ENCODE measurements around the gene TIAM1.
A peak's percentile ranks its signal among the peaks of the same experiment; 100 is the strongest.

Gene TIAM1

DNA sequence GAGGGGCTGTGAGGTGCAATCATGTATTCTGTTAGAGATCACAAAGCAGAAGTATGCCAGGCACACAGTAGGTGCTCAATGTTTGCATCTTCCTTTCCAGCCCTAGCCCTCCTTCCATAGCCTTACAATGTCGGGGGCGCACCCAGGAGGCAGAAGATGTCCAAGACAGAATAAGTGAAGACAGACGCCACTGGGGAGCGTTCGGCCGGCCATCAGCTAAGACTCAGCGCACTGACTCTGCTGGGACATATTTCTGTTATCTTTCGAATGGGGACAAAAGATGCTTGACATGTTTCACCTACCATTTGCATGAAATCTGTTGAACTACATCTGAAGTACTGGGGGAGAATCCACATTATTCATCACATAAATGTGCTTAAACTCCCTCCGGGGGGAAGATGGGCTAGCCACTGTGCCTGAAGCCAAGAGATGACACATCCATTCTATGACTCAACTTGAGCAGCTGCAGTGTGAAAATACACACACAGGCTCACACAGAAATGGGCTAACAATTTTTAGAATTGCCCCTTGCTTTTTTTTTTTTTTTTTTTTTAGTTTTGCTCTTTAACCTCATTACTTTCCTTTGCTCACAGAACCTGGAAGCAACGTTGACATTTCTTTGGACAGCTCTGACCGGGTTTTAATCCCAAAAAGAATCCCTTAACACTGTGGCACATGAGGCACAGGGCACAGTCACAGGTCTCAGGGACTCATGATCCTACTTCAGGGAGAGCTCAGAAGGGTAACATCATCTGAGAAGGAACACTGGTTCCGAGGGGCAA lies 7.9 kb downstream of the TIAM1 start:
- peak in 32 of 58 donors; percentile 10 to 69 (median 30) for DNase-seq

- DNase-seq: peak in 2 of 58 donors; percentile 10 to 15
These were observed 9.4 kb downstream of the TIAM1 start for GRCh38 chr21:31334648-31335121.

GRCh38 chr21:31332525-31332924 lies 11.5 kb downstream of the TIAM1 start:
- no peak for DNase-seq

DNA sequence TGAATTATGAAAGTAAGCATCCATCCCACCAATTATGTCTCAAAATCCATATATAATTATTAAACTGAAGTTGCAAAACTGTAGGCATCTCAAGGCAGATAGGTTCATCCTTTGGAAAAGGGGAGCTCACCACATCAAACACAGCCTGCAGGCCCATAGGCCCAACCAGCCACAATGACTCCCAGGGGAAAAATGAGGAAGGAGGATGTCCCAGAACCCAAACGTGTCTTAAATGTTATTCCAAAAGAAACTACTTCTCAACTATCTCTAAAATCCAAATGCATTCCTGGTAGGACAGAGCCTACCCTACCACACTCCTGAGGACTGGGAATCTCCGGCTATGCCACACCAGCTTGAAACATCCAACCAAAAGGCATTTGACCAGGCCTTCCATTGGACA lies 12.8 kb downstream of the TIAM1 start:
- DNase-seq: no peak

- no peak for DNase-seq
These were observed 13.9 kb downstream of the TIAM1 start for GRCh38 chr21:31330144-31330483.

GRCh38 chr21:31329456-31330143 lies 14.5 kb downstream of the TIAM1 start:
- DNase-seq: no peak

DNA sequence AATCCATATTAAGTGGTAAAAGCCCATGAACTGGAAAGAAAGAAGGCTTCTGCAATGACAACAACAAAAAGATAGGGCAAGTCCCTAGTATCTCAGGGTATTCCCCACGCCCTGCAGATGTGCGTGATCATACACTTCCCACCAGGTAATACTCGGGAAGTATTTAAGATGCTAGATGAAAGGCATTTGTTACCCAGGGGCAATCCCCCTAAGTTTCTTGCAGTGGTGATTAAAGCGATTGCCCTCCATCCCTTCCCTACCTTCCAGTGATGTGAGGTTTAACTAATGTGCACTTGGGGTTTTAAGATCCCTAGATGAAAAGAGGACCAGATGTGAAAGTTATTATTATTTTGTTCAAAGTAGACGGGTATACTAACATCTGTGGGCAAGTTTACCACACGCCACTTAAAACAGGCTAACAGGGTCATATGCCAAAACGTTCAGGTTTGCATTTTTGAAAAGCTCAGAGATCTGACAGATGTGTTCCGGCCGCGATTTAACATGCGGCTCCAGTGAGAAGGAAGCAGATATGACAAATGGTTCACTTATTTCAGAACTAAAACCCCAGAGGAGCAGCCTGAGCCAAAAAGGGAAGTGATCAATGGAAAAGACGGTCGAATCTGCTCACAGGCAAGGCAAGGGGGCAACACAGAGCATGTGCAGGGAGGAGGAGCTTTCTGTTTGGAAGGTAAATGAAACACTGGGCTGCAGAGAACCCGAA lies 17.4 kb downstream of the TIAM1 start:
- DNase-seq: no peak

- DNase-seq: no peak
These were observed 25.1 kb downstream of the TIAM1 start for GRCh38 chr21:31318971-31319370.

DNA sequence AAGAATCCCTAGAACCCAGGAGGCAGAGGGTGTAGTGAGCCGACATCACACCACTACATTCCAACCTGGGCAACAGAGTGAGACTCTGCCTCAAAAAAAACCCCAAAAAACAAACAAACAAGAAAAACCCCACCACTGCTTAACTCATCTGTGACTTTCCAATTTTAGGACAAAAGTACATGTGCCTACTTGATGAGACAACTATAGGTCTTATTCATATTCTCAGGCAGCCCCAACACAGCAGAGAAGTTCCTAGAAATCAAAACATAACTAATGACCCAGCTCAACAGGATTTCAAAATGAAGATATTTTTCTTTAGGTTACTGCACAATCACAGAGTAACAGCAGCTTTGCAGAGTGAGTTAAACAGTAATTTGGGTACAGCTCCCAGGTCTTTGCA lies 26.4 kb downstream of the TIAM1 start:
- DNase-seq: no peak

GRCh38 chr21:31316488-31317169 lies 27.4 kb downstream of the TIAM1 start:
- no peak for DNase-seq

DNA sequence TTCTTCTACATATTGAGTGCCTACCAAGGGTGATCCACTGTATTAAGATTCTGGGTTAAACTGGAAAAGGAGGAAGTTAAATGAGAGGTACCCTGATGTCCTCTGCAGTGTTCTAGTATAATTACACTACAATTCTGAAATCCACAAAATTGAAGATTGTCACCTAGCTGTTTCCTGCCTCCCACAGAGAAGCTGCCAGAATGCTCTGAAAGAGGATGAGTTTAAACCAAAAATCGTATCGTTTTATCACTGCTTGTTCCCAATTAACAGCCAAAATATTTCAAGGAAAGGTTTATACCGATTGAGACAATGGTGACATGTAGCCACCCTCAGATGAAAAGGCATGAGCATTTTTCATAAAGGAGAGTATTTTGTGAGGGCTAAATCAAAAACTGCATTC lies 28.0 kb downstream of the TIAM1 start:
- DNase-seq: no peak

DNA sequence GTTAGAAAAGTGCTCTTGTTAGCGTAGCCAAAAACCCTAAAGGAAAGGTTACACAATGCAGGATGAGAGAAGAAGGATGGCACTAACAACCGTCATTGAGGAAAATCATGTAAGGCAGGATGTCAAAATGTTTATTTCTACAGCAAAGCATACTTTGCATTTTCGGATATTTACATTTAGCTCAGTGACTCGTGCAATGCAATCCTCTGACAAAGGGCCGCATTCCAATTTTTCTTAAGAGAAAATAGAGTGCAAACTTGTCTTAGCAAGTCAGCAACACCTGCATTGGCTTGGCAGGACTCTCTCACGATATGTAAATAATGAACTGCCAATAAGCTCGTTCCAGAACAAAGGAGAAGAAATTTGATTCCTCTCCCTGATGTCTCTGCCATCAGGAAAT lies 33.3 kb downstream of the TIAM1 start:
- DNase-seq: no peak

DNA sequence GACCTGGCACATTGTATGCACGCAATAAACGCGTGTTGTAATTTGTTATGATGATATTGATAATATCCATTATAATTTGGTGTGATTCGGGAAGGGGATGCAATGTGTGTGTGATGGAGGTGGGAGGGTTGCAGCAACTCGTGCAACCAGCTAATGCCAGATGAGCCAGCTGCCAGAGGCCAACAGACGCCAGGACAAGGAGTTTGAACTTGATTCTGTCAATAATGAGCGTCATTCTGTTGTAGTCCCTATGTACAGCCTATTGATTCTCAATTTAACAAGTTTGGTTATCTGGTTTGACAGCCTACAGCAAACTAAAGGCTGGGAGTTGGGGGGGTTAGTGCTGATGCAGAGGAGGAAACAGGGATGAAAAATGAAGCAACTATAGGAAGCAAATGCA lies 35.5 kb downstream of the TIAM1 start:
- no peak for DNase-seq

DNA sequence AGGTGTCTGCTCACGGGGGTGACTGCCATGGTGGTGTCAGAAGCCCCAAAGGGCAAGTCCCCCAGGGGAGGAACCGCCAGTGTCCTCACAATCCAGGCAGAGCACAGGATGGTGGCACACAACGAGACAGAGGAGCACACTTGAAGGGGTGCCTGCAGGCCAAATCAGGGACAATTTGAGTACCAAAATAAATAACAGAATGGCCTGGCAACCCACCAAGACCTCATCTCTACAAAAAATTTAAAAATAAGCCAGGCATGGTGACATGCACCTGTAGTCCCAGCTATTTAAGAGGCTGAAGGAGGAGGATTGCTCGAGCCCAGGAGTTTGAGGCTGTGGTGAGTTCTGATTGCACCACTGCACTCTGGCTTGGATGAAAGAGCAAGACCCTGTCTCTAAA lies 38.2 kb downstream of the TIAM1 start:
- DNase-seq: no peak

GRCh38 chr21:31299291-31300147 lies 44.5 kb downstream of the TIAM1 start:
- DNase-seq: no peak

- DNase-seq: no peak
These were observed 45.3 kb downstream of the TIAM1 start for GRCh38 chr21:31298618-31299269.

DNA sequence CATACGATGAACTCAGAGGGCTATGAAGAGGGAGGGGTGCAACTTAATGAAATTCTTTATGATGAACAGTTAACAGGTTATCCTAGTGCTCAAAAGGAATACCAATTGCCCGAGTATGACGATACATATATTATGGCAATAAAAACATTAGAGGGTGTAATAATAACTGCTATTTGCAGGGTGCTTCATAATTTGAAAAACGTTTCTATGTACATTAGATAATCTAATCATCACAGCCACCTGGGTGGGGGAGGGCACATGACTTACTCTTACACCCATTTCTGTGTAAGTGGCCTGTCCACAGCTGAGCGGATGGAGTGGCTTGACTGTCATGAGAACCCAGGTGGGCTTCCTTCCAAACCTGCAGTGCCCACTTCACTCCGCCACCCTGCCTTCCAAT lies 46.3 kb downstream of the TIAM1 start:
- no peak for DNase-seq

- no peak for DNase-seq
These were observed 48.4 kb downstream of the TIAM1 start for GRCh38 chr21:31295676-31296075.

DNA sequence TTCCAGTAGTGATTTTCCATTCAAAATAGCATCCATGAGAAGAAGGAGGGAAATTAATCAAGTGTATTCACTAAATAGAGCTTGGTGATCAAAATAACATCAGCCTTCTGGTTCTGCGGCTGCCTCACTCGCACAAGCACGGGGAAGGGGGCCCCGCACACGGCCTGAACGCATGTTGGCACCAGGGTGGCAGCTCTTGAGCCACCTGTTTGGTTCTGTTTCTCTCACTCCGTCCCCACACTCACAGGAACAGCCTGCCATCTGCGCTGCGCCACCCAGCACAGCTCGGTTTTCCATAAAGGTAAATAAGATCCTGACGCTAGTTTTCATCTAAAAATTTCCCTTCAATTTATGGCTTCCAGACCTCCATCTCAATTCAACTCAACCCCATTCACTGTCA lies 49.4 kb downstream of the TIAM1 start:
- DNase-seq: peak in 18 of 58 donors; percentile 2 to 53 (median 13)

DNA sequence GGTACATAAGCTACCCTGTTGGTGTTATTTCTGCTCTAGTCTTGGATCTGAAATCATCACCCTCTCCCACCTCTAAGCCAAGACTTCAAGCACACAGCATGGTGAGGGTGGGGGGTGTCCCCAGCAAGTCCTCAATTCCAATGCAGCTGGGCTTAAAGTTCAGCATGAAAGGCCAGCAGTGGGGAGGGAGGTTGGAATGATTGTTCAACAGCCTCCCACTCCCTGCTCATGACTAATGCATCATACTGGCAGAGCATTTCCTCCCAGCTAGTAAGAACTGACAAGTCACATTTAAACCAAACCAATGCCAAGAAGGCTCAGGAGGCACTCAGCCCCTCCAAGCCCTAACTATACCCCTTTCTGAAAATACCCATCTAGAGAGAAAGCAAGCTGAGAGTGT lies 50.1 kb downstream of the TIAM1 start:
- peak in 6 of 58 donors; percentile 4 to 17 (median 10) for DNase-seq
